GM19397 (cell line): ENCODE data around the gene CD151.

Experiments used
- ATAC-seq: cut with Tn5 transposase; IDR thresholded peaks from one replicate; pipeline ENCODE4 v1.9.1; 2021; ENCODE audit warnings: mild to moderate bottlenecking, moderate library complexity; ENCODE audit not compliant: unreplicated experiment

Gene CD151

DNA sequence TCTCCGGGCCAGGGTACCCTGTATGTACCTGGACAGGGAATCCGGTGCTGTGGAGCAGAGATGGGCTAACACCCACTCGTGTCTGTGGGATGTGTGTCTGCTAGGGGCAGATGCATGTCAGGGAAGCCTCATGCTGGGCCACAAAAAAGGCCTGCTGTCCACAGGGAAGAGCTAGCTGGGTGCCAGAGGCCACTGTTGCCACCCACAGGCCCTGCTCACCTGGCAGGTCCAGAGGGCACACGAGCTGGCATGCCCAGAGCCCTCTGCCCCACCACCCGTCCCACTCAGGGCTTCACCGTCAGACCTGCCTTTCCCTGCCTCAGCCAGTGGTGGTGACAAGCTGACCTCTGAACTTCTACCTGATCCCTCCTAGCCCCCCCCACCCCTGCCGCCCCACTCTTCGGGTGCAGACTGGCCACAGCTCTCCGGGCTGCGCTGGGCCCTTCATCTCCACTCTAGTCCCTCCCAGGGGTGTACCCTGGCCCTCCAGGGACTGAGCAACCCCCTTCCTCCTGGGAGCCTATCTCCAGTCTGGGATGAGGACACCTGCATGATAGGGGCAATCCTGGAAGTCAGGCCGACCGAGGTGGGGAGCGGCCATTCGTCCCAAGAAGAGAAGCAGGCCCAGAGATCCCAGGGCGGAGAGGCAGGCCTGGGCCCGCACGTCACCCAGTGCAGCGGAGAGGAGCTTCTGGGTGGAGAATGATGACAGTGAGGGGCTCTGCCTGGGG lies 36.0 kb upstream of the CD151 start:
- no peak for ATAC-seq

DNA sequence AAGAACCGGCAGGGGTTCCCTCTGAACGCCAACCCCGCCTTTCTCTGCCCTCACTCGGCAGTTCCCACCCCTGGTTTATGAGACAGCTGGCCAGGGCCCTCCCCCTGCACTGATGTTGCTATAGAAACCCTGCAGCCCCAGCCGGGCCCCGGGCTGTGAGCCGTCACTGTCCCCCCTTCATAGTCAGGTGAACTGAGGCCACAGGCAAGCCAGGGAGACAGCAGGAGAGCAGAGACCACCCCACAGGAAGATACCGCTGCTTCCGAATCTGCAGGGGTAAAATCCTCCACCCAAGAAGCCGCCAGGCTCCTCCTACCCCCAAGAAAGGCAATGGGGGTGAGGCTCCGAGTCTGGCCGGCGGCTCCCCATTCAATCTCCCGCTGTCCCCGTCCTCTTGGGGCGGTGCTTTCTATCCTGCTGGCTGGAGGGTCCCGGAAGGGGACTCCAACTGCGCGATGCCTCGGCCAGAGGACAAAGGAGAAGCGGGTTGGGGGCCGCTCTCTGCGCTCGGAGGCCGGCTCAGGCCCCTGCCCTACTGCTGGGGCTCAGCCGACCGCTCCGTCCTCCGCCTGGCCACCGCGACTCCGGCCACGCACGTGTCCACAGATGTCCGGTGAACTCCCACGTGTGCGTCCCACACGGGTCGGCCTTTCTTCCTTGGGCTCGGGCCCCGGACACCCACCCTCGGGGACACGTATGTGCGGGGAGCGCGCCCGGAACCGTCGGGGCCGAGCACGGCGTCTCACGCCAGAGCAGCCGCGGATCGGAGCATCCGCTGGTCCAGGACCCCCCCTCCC lies 35.3 kb upstream of the CD151 start:
- peak; percentile 35 for ATAC-seq

DNA sequence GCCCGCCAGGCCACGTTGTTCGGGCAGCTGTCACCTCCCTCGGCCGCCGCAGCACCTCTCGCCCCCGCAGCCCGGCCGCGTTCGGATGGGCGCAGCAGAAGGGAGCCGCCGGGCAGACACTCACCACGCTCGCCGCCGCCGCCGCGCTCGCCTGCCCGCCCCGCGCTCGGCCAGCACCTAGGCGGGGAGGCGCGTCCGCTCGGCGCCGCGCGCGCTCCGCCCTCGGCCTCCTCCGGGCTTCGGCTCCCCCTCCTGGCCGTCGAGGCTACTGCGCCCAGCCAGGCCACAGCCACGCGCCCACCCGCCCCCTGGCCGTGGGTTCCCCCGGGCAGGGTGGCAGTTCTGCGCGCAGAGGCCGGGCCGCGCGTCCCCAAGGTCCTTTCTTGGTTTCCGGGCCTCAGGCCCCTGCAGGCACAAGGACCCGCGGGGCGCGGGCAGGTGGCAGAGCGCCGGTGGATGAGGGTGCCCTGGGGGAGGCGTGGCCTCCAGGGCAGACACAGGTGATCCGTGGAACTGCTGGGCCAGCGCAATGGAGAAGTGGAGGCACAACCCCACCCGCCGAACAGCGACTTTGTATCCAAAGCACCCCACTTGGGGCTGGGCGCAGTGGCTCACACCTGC lies 34.5 kb upstream of the CD151 start, which contains the start of gene SLC25A22:
SLC25A22 (minus strand) TSS at position 189 of the 621 bp plus-strand sequence. CDS start 3,275 bp downstream, outside the sequence.
- ATAC-seq: peak; percentile 51

DNA sequence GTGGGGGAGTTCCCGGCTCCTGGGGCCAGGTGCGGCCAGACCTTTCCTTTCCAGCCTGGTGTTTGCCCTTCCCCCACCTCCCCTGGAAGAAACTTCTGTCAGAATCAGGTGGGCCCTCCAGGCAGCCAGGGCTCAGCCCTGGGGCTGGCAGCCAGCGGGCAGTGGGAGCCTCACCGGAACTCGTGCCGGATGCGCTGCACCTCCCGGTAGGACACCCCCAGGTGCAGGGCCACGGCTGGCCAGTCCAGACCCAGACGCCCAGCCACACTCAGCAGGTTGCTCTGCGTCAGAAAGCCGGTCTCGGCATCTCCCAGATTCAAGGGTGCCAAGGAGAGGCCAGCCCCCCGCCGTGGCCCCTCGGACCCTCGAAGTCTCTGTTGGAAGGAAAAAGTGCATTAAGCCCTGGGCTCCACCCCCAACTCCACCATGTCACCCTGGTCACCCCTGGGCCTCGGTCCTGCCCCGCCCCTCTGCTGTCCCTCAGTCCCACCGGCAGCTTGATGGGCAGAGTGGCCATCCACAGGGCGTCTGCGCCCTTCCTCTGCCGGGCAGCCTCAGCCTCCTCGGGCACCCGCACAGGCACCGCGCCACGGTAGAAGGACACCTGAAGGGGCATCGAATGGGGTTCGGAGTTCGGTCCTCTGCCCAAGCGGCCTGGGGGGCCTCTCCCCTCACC lies 33.0 kb upstream of the CD151 start:
- no peak for ATAC-seq

DNA sequence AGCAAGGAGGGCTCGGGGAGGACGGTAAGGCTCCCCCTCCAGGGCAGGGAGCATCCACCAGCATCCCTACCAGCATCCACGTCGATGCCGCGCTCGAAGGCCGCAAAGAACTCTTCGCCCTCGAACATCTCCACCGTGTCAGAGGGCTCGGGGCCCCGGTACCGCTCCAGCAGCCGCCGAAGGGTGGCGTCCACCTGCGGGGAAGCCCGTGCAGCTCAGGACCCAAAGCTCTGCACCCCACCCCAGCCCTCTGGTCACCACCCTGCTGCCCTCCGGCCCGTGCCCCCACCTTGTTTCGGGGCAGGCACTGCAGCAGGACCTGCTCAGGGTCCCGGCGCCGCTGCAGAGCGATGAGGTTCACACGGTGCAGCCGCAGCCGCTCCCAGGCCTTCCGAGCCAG lies 32.3 kb upstream of the CD151 start:
- no peak for ATAC-seq

DNA sequence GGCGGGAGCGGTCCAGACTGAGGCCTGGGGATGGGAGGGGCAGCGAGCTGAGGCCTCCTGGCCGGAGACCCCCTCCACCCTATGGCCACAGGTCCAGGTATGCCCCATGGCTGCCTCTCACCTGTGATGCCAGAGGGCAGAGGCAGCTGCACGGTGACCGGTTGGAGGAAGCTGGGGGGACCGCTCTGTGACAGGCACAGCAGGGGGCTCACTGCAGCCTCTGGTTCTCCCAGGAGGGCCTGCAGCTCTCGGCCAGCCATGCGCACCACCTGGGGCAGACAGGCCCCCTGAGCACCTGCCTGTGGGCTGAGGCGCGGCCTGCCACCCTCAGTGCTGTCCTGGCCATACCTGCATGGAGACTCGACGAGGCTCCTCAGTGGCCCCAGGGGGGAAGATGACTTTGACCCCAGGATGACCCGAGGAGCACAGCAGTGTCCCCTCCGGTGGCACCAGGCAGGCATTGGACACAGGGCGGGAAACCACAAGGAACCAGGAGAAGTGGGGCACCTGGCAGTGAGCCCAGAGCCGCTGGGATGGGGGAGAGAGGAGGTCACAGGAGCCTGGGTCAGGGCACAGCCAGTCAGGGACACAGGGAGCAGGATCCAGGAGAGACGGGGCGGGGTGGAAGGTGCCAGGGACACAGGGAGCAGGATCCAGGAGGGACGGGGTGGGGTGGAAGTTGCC lies 31.5 kb upstream of the CD151 start:
- ATAC-seq: no peak

DNA sequence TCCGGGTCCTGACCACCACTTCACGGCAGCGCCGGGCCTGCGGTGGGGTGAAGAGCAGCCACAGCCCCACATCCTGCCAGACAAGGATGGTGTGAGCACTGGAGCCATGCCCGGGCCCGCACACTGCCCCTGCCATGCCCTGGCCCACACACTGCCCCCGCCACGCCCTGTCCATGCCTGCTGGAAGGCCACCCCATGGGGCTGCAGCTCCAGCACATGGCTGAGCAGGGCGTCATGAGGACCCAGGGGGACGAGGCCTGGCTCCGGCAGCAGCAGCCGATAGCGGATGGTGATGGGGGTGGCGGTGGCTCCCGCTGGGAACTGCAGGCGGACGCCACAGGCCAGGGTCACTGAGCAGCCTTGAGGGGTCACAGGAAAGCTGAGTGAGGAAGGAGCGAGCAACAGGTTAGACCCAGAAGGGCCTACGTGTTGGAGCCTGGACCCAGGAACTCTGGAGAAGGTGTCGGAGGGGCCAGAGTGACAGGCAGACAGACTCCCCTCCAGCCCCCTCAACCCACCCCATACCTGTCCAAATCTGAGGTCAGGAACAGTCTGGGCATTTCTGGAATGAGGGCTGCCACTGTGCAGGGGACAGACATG lies 30.6 kb upstream of the CD151 start:
- no peak for ATAC-seq

DNA sequence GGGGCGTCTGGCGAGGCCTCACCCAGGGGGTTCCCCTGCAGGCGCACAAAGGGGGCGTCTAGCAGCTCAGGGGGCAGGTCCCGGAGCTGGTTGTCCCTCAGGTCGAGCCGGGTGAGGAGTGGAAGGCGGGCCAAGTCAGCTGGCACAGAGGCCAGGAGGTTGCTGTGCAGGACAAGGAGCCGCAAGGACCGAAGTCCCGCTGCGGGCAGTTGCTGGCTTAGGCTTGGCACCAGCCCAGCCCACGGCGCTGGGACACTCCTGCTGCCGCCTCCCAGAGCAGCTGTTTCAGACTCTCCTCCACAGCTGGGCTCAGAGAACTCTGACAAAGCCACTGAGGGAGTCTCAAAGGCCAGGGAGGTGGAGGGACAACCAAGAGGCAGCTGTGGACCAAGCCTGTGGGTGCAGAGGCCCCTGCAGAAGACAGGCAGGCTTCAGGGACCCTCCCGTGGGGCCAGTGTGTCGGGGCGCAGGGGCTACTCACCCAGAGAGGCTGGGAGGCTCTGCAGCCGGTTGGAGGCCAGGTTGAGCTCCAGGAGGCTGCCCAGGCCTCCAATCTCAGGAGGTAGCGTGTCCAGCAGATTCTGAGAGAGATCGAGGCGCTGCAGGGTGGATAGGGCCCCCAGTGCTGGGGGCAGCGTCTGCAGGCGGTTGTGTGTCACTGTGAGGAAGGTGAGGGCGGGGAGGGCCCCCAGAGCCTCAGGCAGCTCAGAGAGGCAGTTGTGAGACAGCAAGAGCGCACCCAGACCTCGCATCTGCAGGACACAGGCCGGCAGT lies 29.9 kb upstream of the CD151 start:
- no peak for ATAC-seq

DNA sequence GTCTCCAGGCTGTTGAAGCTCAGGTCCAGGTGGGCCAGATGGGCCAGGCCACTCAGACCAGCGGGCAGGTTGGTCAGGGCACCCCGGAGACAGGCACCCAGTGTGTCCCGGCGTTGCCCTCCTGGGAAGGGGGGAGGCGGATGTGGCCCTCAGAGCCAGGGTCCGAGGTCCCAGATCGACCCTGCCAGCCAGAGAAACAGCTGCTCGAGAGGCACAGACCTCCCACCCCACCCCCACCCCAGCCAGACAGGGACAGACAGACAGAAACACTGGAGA lies 29.3 kb upstream of the CD151 start:
- ATAC-seq: no peak

DNA sequence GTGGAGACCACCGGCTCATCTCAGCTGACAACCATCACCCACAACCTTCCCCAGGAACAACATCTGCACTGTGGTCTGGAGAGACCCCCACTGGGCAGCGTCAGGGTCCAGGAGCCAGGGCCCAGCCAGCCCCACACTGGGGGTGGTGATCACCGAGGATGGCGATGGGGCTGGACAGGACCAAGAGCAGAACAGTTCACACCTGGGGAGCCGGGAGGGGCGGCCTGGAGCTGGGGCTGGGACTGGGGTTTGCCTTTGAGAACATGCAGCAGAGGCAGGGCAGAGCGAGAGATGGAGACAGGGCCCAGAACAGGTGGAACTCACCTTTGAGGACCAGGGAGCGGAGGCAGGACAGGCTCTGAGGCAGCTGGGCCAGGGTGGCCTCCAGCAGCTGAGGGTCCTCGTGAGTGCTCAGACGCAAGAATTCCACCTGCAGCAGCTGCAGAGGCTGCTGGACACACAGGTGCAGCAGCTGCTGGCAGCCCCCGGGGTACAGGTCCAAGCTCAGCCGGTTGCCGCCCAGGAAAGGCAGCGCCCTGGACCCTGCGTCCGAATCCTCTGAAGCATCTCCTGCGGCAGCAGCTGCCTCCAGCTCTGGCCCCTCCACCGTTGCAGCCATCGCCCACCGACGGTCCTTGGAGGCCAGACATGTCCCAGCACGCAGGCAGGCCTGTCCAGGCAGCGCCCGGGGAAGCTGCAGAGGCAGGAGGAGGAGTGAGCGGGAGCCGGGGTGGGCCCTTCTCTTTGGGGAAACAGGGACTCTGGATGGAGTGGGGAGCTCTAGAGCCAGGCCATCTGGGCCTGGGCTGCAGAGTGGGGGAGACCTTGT lies 28.8 kb upstream of the CD151 start:
- ATAC-seq: no peak

DNA sequence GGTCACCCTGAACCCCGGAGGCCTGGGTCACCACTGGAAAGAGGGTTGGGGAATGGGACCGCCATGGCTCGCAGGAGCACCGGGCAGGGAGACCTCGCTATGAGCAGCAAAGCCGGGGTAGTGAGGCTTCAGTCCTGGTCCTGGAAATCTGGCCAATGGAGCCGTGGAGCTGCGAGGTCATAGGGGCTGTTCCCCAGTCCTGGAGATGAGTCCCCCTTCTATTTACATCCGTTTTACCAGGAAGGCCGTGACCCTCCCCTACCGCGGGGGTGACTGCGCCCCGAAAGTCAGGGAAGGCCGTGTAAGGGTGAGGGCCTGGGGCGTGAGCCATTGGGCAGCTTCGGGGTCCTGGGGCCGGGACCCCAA lies 28.2 kb upstream of the CD151 start:
- ATAC-seq: no peak

DNA sequence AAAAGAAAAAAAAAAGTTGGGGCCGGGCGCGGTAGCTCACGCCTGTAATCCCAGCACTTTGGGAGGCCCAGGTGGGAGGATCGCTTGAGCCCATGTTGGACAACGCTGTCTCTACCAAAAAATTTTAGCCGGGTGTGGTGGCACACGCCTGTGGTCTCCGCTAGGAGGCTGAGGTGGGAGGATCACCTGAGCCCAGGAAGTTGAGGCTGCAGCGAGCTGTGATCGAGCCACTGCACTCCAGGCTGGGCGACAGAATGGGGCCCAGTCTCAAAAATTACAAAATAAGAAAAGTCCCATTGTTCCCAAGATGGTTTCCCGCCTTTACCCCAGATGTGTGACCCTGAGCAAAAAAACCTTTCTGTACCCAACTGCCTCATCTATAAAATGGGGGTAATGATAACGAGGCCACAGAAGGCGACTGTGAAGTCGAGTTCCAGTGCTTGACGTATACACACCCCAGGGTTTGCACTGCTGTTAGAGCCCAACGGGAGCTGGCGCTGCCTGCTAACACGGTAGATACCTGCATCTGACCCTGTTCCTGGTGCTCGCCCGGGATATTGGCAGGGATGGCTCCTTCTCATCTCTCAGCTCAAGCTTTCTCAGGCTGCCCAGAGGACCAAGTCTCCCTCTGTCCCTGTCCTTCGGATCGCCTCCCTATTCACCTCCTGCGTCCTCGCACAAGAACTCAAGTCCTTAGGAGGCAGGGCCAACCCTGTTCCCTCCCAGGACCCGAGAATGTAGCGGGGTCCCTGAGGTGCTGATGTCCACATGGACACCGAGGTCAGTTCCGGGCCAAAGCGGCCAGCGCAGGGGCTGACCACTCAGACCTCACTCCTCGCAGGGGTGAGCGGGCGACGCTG lies 24.1 kb upstream of the CD151 start:
- no peak for ATAC-seq

DNA sequence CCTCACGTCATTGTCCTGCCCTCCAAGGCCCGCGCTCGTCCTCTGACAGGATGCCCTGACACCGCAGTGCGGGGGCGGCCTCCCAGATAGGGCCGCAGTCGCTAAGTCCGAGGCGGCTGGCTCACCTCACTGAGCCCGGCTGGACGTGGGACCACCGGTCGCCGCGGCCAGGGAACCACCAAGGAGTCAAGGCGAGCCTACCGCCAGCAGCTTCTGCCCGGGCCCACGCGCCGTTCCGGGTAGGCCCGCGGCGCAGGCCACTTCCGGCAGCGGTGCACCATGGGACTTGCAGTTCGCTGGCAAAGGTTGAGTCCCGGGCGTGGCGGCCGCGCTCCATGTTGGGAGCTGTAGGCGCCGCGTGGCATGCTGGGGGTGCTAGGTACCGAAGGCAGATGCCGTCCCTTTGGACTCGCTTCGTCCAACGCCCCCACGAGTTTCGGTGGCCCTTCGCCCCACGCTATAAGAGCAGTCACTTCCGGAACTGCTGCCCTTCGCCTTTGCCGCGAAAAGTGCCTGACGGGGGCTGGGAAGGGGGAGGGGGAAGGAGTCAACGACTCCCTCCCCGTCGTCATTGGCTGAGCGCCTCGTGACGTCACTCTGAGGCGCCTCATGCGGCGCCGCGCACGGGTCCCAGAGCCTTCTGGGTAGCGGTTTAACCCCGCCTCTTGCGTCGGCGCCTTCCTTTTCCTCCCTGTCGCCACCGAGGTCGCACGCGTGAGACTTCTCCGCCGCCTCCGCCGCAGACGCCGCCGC lies 23.3 kb upstream of the CD151 start, which contains the start of gene RPLP2:
RPLP2 (plus strand) TSS at position 681 of the 753 bp plus-strand sequence. CDS start 268 bp downstream, outside the sequence.
- ATAC-seq: peak; percentile 75

DNA sequence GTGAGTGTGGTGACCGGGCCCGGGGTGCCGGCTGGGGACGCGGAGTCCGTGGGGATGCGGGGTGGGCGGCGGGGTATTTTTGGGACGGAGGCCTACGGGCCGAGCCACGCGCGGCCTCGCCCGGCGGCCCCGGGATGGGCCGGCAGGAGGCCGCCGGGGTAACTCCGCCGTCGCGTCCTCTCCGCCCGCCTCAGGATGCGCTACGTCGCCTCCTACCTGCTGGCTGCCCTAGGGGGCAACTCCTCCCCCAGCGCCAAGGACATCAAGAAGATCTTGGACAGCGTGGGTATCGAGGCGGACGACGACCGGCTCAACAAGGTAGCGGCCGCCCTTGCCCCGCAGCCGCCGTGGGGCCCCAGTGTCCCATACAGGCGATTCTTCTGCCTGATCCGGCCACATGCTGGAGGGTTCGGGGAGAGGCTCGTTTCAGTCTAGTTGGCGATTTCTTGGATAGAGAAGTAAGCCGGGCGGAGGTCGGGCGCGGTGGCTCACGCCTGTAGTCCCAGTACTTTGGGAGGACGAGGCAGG lies 22.6 kb upstream of the CD151 start:
- ATAC-seq: no peak

DNA sequence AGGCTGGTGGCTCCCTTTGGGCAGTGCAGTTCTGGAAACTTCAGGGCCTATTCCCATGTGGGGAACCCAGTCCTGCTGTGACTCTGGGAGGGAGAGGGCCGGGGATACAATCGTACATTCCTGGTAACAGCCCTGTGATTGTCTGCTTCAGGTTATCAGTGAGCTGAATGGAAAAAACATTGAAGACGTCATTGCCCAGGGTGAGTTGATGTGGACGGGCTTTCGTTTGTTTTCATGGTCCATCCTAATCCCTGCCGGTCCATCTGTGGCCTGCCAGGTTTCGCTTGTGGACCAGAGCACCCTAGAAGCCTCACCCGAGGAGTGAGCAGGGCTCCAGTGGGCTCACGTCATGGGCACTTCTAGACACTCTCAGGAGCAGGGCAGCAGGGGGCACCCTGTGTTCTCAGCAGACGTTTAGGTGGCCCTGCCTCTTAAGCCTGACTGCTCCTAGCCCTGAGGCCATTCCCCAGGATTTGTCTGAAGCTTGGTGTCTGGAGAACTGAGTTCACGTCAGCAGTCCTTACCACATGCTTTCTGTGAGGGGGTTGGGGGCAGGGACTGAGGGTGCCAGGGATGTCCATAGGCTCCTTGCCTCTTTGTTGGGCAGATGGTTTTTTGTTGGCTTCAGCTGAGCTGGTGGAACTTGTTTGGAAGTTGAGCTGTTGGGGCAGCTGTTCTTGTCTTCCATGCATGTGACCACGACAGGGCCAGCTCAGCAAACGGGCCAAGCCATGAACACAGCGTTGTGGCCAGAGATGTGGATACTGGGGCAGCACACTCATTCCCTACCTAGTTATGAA lies 21.1 kb upstream of the CD151 start:
- no peak for ATAC-seq

DNA sequence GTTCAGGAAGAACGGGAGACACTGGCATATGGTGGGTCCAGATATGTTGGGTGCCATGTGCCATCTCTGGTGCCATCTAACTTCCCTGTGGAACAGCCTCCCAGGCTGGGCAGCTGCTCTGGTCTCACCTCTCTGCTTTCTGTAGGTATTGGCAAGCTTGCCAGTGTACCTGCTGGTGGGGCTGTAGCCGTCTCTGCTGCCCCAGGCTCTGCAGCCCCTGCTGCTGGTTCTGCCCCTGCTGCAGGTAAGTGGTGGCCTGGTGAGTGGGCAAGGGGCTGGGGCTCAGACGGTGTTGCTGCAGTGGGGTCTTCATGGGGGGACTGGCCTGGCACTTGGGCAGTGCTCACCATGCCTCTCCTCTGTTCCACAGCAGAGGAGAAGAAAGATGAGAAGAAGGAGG lies 20.4 kb upstream of the CD151 start:
- ATAC-seq: no peak
